ENCODE results near the gene ATP8B3. TPM values are rescaled to one million over a fixed set of nuclear protein-coding genes. Genes with fewer than 3 reads are reported as not detected.

The ATP8B3 gene, protein sequence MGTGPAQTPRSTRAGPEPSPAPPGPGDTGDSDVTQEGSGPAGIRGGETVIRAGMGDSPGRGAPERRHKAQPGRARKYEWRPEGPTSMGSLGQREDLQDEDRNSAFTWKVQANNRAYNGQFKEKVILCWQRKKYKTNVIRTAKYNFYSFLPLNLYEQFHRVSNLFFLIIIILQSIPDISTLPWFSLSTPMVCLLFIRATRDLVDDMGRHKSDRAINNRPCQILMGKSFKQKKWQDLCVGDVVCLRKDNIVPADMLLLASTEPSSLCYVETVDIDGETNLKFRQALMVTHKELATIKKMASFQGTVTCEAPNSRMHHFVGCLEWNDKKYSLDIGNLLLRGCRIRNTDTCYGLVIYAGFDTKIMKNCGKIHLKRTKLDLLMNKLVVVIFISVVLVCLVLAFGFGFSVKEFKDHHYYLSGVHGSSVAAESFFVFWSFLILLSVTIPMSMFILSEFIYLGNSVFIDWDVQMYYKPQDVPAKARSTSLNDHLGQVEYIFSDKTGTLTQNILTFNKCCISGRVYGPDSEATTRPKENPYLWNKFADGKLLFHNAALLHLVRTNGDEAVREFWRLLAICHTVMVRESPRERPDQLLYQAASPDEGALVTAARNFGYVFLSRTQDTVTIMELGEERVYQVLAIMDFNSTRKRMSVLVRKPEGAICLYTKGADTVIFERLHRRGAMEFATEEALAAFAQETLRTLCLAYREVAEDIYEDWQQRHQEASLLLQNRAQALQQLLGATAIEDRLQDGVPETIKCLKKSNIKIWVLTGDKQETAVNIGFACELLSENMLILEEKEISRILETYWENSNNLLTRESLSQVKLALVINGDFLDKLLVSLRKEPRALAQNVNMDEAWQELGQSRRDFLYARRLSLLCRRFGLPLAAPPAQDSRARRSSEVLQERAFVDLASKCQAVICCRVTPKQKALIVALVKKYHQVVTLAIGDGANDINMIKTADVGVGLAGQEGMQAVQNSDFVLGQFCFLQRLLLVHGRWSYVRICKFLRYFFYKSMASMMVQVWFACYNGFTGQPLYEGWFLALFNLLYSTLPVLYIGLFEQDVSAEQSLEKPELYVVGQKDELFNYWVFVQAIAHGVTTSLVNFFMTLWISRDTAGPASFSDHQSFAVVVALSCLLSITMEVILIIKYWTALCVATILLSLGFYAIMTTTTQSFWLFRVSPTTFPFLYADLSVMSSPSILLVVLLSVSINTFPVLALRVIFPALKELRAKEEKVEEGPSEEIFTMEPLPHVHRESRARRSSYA (N-terminal part only)
- 5.5 and 7.8 TPM in 2 replicates for total RNA-seq (2014; rRNA removed; shearing (Covaris generic))

DNA sequence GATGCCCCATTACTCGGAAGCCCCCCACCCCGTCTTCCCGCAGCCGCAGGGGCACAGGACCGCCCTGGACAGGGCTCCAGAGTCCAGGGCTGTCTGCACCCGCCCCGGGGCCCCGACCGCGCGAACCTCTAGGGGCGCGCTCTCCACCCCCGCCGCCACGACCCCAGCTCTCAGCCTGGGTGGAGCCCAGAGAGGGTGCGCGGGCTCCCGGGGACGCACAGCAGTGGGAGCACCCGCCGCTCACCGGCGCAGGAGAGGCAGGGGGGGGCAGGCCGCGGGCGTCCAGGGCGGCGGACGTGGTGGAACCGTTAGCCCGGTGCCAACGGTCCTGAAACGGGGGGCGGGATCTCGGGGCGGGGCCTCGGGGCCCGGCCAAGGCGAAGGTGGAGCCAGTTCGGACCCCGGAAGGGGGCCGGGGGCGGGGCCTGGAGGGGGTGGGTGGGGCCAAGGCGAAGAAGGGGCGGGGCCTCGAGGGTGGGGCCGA is at the start of gene ATP8B3:
ATP8B3 (minus strand) TSS at position 335 of the 484 bp plus-strand sequence. CDS start 540 bp downstream, outside the sequence.
- DNase-seq (ENCODE audit: low read depth): no peak

DNA sequence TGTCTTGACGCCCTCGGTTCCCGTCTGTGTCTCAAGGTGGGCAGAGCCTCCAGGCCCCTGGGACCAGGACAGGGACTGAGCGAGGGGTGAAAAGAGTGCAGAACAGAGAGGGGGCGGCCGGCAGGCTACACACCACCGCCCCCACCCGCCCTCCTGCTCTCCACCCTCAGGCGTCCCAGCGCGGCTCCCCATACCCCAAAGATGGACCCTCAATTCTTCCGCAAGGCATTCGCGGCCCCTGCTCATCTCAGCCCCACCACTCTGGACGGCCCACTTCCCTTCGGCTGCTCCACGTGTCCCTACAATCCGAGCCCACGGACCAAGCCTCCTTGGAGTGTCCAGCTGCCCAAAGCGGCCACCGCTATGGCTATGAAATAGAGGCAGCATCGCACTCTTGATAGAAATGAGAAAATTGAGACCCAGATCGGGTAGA is 49.5 kb upstream of the ATP8B3 start:
- DNase-seq (ENCODE audit: low read depth): no peak

DNA sequence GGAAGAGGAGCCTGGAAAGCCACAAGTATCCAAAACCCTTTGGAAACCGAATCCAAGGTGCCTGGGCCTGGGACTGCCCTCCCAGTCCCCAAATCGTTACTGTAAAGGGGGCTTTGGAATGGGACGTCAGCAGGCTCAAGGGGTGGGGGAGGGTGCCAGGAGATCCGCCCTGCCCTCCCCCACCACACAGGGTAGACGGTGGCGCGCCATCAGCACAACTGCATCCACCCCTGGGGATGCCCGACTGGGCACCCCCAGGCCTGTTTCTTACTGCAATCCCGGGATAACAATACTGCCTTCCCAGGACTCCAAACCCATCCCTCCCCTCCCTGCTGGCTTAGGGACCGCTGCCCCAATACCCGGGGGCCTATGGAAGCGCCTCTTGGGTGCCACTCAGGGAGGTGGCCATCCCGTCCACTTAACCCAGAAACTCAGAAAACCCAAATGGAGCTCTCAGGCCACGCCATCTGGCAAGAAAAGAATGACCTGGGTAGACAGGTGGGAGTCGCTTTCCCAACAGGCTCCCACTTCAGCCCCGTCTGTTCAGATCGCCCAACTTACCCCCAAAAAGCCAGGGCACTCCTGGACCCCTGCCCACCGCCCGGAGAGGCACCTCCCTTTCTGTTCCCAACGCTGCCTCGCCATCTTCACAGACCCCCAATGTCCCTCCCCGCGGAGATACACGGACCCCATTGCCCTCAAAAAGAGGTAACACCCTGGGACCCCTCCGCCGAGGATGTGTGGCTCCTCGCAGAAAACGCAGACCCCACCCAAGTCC is 48.9 kb upstream of the ATP8B3 start:
- DNase-seq (ENCODE audit: low read depth): no peak

DNA sequence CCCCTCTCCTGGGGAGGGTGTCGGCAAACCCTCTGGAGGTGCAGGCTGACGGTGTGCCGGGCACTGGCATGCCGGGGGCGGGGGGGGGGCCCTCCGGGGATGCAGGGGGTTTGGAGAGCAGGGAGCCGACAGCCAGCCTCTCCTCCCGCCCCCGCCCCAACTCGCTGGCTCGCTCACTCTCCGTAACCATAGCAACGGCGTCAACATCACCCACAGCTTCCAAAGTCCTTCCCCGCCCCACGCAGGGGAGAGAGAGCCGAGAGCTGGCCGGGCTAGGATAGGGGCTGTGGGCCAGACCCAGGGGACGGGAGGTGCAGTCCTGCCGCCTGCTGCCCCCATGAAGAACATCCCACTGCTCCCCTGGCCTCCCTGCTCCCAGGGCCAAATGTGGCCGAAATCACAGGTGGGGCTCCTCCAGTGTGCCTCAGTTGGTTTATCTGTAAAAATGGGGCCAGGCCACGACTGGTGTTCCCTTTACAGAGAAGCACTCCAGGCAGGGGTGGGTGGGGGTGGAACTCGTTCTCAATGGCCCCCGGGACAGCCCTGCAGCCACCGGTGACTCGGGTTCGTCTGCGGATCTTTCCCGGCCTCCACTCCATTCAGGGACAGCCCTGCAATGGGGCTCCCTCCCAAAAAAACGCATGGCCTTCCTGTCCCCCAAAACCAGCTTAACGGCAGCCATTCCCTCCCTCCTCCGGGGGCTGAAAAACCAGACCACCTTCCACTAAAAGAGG is 48.1 kb upstream of the ATP8B3 start:
- peak; percentile 59 for DNase-seq (ENCODE audit: low read depth)

DNA sequence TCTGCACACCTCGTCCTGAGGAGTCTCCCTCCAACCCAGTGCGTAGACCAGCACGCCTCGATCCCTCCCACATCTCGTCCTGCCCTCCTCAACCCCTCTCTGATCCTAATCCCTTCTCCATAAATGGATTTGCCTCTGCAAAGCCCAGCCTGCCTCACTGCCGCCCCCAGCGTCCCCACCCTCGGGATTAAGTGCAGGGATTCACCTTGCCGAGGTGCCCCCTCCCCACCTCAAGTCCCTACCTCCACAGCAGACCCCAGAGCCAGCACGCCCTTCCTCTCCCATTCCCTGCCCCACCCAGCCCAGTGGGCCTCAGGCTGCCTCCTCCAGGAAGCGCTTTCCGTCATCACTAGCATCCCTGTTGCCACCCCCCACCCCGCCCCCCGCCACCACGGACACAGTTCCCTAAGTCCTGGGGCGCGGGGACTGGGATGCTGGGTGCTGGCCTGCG is 47.3 kb upstream of the ATP8B3 start:
- no peak for DNase-seq (ENCODE audit: low read depth)

DNA sequence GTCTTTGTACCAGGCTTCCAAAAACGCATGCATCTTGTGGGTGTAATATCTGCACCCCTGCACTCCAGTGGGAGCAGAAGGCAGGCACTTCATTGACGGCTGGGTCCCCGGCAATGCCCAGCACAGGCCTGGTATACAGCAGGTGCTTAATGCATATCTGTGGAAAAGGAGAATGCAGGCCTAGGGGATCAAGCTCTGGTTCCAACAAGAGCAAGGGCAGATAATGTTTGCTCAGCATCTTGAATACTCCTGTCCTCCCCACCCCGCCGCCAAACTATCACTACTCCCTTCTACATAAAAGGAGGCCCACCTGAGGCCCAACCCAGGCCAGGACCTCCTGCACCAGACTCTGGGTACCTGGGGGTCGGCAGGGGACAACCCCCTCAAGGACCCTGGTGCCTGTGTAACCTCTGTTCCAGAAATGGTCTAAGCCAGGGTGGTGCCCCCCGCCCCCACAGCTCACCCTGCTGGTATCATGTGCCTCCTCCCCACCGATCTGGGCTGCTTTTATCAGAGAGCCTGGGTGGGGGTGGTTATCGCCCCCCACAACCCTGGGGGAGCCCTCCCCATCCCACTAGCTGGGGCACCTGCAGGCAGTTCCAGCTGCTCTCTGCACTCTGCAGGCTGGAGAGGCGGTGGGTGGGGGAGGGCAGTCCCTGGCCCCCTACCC is 46.5 kb upstream of the ATP8B3 start:
- DNase-seq (ENCODE audit: low read depth): no peak

DNA sequence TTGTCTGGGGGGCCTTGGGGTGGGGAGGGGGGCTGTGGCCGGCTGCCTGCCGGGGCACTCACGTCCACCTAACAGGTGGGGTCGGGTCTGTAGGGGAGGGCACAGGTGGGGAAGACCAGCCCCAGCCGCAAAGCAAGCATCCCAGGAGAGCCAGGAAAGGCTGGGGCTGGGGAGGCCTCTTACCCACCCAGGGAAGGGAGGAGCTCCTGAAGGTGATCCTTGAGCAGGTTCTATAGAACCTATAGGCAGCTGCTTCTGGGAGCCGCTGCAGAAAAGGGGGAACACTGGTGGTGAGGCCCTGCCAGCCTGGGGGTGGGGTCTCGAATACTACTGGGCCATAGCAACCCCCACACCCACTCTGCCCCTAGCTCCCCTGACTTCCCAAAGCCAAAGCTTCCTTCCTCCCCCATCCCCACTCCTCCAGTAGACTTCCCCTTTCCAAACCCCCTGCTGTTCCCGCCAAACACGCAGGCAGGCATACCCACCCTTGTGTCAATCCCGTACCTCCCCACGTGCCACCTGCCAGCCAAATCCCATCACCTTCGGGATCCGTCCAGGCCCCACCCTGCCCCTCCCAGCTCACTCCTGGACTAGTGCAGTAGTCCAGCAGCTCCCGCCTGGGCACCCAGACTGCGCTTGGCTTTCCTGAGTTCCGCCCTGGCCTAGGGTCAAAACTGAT is 45.7 kb upstream of the ATP8B3 start:
- DNase-seq (ENCODE audit: low read depth): no peak

DNA sequence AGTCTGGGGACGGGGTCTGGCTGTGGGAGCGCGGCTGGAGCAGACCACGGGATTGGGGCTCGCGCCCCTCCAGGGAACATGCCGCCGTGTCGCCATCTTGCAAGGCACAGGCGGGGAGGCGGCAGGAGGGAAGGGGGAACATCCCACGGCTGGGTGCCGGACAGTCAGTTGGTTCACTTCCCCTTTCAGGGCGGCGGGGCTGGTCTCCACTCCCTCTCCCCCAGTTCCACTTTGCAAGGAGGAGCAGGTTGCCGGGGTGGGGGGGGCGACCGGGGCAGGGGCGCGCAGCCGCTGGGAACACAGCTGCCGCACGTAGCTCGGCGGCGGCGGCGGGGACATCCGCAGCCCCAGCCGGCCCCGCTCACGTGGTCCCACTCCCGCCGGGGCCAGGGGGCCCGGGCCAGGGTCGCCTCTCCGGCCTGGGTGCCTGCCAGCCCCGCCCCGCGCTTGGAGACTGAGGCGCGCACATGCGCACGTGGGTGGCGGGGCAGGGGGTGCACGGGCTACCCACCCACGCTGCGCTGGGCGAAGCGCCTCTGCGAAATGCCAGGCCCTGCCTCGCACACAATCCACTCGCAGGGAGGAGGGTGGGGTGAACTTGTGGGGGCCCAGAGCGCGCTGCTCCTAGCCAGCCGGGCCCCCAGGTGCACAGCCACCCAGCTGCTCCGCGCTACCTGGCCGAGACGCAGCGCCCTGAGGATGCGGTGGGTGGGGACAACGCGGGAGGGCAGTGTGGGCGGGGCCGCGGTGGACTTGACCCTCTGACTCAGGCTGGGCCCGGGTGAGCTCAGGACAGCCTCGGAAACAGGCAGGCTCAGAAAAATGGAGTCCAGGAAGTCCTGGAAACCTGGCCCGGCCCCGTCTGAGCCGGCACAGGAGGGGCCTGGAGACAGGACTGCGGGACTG is 44.9 kb upstream of the ATP8B3 start:
- DNase-seq (ENCODE audit: low read depth): peak; percentile 74

DNA sequence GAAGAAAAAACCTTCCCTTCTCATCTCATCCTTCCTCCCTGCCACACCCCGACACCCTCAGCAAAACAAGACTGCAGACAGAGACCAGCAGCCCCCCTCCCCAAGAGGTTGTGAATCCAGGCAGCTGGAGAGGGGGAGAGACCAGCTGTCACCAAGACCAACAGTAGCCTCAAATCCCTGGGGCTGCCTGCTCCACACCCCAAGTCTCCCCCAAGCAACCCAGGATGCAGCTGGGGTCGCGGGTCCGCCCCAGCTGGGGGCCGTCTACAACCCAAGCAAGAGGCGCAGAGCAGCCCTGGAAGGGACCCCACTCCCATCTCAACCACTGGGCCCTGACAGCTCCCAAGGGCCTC is 44.2 kb upstream of the ATP8B3 start:
- DNase-seq (ENCODE audit: low read depth): no peak

DNA sequence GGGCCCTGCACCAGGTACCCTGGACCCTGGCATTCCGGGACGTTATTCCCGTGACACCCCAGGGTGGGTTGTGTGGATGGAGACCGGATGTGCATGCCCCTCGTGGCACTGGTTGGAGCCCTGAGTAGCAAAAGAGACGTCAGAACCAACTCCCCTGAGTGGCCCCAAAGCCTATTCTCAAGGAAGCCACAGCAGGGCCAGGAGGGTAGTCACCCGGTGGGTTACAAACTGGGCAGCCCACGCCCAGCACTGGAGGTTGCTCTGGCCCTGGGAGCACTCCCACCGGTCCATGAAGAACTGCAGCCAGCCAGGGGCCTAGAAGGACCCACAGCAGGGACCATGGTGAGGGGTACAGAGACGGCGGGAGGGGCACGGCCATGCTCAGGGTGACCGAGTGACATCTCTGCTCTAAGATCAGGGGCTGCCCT is 43.8 kb upstream of the ATP8B3 start:
- no peak for DNase-seq (ENCODE audit: low read depth)

DNA sequence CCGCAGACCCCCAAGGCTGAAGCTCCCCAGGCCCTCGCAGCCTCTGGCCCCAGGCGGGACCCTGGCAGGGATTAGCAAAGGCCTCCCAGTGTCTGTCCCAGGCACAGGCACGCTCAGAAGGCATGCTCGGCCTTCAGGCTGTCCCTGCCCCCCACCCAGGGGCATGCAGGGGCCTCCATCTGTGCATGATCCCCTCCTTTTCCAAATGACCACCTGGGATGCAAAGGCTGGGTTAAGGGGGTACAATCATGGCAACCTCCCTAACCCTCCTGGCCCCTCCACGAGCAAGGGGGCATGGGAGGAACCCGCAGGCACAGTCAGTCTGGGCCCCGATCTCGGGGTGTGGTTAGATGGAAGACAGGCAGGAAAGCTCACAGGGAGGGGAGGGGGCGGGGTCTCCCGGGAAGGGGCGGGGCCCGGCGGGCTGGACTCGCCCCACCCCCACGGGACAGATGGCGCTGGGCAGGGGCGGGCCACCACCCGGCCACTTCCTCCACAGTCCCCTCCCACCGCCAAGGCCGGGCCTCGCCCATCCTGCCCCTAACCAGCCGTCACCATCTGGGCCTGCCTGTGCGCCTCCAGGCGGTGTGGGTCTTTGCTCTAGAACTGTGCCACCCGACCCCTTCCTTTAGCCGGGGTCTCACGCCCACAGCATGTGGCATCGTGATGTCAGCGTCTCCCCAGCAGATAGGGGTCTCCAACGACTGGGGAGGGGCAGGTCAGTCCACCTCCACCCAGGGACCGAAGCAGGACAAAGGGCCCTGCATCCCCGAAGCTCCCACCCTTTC is 43.2 kb upstream of the ATP8B3 start:
- peak; percentile 90 for DNase-seq (ENCODE audit: low read depth)

DNA sequence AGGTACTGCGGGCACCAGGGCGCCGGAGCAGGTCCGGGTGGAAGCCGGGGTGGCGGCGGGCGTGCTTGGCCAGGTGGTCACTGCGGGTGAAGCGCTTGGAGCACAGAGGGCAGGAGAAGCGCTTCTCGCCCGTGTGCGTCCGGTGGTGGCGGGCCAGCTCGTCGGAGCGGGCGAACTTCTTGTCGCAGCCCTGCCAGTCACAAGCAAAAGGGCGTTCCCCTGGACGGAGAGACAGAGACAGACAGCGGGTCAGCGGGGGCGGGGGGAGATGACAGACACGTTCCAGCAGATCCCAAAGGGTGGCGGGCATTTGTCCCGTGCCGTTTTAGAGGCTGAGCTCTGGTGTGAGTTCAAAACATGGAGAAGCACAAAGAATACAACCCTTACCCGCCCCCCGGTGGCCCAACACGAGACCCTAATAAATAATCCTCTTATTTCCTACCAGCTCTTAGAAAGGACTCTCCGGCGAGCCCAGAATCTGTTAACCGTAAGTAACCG is 42.5 kb upstream of the ATP8B3 start:
- peak; percentile 41 for DNase-seq (ENCODE audit: low read depth)

DNA sequence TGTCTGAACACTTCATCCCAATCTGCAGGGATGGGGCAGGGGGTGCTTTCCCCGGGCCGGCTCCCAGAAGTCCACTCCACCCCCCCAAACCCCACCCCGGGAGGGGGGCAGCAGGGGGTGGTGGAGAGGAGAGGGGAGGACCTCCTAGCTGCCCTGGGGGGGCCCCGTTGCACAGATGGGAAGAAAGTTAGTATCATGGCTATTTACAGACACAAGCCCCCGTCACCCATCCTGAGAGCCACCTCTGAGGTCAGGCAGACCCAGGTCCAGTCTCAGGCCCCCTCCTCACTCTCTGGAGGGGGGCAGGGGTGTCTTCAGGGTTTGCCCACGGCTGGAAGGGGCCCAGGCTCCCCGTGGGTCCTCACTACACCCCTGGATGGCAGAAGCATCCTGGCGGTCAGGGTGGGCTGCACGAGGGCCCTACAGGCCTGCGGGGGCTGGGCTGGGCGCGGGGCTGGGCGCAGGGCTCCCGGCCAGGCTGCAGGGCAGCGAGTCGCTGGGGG is 42.0 kb upstream of the ATP8B3 start:
- DNase-seq (ENCODE audit: low read depth): no peak

DNA sequence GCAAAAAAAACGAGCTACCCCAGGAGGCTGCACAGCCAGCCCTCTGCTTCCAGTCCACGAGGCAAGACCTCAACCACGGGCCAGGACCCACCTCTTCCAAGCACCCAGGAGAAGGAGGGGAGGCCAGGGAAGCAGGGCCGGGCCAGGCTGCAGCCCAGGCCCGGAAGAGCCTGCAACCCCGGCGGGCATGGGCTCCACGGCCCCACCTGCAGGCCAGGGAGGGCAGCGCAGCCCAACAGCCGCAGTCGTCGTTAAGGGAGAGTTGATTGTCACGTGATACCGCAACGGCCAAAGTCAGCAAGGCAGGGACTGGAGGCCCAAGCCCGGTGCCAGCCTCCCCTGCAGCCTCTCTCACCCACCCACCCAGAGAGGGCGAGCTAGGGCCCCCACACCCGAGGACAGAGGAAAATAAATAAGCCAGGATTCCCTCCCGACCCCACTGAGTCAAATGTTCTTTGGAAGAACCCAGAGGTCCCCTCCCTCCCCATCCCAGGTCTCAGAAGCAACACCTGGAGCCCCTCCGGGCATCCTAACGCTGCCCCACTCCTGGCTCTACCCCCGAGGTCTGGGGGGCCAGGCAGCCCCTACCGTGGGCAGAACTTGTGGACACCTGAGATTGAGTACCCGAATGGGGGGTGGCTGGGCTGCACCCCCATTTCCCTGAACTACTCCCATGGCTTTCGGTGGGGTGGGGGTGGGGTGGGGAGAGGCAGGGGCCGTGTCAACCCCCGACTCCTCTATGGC is 41.4 kb upstream of the ATP8B3 start:
- DNase-seq (ENCODE audit: low read depth): peak; percentile 67

DNA sequence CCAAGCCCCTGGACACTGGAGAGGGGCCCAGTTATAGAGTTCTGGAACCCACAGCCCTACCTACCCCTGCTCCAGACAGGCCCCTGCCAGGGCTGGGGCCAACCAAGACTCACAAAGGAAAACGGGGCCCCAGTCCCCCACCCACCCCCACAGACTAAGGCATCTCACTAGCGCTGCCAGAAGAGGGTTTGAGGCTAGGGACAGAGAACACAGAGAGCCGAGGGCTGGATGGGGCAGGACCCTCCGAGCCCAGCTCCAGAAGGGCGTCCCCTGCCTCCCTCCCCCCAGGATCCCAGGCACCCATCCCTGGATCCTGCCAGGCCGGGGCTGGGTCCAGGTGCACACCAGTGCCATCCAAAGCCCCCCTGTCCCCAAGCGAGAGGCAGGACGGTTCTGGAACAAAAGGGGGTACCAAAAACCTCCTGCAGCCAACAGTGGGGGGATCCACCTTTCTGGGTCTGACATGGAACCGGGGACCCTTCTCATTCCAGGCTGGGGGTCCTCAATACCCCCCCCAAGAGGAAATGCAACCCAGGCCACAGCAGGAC is 40.6 kb upstream of the ATP8B3 start:
- DNase-seq (ENCODE audit: low read depth): no peak
